HG03039 (cell line): ENCODE data around the gene GRN.
"Not testable (repeated sequence)": the region's sequence is repeated elsewhere in the genome, so short reads cannot be mapped to it uniquely, and the experiment has no call there.

Source experiments
- ATAC-seq: cut with Tn5 transposase; IDR thresholded peaks from one replicate; pipeline ENCODE4 v1.9.1; 2021; ENCODE audit warnings: mild to moderate bottlenecking, moderate library complexity; ENCODE audit not compliant: unreplicated experiment

Gene GRN

DNA sequence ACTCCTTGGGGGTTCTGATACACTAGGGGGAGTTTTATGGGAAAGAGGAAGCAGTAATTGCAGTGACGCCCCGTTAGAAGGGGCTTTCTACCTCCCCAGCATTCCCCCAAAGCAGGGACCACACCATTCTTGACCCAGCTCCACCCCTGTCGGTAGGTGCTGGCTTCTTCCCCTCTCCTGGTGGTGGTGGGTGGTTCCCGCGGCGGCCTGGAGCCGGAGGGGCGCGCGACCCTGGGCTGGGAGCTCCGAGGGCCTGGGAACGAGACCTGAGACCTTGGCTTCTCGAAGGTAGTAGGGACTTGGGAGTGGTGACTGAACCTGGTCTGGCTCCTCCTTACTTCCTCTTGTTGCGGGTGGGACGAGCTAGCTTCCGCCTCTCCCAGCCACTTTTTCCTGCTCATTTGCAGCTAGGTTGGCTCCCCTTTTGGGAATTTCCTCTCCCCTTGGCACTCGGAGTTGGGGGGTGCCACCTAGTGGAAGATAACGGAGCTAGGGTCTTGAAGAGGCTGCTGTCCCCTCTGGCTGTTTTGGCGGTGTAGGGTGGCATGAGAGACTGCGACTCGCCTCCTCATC lies 438 bp downstream of the GRN start:
- no peak for ATAC-seq

DNA sequence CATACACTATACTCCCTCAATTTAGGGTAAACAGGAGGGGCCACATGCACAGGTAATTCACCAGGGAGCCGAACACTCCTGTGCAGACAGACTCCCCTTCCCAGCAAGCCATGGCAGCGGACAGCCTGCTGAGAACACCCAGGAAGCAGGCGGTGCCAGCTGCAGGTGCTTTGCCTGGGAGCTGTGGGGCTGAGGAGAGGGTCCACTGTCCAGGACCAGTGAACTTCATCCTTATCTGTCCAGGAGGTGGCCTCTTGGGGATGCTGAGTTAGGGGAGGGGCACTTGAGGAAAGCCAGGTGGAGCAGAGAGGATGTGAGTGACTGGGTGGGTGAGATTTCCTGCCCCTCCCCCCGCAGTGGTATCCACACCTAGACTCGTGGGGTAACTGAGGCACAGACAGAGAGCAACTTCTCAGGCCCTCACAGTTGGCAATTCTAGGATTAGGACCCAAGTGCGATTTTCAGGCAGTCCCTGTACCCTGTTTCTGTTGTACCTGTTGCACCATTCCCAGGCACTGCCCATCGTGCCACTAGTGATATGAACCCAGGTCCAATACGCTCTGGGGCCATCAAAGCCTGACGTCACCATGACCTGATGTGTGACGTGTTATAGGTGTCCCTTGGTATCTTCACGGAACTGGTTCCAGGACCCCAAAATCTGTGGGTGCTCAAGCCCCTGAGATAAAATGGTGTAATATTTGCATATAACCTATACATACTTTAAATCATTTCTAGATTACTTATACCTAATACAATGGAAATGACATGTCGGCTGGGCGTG lies 1.2 kb downstream of the GRN start:
- ATAC-seq = no peak

DNA sequence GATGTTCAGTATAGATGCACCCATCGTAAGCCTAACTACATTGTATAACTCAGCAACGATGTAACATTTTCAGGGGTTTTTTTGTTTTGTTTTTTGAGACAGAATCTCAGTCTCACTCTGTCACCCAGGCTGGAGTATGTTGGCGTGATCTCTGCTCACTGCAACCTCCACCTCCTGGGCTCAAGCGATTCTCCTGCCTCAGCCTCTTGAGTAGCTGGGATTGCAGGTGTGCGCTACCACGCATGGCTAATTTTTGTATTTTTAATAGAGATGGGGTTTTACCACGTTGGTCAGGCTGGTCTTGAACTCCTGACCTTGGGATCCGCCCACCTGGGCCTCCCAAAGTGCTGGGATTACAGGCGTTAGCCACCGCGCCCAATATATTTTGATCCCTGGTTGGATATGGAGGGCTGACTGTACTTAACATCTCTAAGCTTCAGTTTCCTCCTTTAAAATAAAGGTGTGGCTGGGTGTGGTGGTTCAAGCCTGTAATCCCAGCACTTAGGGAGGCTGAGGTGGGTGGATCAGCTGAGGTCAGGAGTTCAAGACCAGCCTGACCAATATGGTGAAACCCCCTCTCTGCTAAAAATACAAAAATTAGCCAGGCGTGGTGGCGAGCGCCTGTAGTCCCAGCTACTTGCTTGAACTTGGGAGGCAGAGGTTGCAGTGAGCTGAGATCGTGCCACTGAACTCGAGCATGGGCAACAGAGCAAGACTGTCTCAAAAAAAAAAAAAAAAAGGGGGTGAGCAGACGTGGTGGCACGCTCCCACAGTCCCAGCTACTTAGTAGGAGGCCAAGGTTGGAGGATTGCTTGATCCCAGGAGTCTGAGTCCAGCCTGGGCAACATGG lies 2.3 kb downstream of the GRN start:
- ATAC-seq = not testable (repeated sequence)

DNA sequence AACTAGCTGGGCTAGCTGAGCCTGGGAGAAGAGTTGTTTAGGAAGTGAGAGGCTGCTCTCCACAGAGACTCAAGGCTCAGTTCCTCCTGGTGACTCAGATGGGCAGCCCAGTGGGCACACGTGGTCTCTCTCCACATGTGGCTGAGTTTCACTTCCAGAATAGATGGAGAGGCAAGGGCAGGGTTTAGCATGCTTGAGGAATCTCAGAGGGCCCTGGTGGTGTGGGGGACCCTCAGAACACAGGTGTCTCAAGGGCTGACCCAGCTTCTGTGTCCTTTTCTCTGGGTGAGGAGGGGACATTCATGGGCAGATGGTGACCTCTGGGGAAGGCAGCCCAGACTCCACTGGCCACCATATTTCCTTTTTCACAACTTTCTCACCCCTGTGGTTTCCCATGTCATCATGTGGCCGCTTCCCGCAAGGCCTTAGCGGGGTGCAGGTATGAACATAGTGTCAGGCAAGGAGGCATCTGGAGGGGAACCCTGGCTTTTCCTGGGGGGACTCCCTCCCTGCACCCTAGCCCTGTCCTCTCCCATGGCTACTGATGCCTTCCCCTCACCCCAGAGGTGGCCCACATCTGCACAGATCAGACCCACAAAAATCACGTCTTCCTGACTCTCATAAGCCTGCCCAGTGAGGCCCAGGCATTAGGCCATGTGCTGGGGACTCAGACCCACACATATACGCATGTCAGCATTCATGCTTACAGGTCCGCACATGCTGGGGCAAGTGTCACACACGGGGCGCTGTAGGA lies 3.3 kb downstream of the GRN start:
- no peak for ATAC-seq

DNA sequence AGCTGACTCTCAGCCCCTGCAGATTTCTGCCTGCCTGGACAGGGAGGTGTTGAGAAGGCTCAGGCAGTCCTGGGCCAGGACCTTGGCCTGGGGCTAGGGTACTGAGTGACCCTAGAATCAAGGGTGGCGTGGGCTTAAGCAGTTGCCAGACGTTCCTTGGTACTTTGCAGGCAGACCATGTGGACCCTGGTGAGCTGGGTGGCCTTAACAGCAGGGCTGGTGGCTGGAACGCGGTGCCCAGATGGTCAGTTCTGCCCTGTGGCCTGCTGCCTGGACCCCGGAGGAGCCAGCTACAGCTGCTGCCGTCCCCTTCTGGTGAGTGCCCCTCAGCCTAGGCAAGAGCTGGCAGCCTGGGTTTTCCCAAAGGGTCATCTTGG lies 3.9 kb downstream of the GRN start:
- ATAC-seq = no peak

DNA sequence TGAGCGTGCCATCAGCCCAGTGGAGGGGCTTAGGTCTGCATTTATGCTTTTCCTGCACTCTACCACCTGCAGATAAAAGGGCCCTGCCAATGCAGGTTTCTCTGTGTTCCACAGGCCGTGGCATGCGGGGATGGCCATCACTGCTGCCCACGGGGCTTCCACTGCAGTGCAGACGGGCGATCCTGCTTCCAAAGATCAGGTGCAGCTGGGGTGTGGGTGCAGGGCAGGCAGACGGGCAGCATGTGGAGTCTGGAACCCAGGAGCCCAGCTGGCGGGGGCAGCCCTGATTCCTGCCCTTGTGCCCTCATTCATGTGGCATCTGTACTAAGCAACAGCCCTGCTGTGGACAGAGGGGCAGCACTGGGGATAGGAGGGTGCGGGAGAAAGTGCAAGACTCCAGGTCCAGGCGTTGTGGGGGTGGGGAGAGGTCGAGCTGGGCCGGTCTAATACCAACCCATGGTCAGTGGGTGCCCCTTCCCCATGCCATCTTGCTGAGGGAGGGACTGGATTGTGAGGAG lies 4.5 kb downstream of the GRN start:
- no peak for ATAC-seq

DNA sequence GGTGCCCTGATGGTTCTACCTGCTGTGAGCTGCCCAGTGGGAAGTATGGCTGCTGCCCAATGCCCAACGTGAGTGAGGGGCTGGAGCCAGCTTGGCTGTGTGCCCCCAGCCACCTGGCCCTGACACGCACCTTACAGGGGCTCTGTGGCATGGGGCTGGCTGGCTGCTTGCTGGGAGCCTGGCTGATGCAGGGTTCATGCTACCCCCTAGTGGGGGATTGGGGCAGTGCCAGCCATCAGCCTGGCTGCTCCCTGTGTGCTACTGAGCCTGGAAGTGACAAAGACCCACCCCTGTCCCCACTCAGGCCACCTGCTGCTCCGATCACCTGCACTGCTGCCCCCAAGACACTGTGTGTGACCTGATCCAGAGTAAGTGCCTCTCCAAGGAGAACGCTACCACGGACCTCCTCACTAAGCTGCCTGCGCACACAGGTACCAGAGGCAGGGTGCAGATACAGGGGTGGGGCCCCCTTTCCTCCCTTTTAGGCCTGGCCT lies 5.7 kb downstream of the GRN start:
- no peak for ATAC-seq

DNA sequence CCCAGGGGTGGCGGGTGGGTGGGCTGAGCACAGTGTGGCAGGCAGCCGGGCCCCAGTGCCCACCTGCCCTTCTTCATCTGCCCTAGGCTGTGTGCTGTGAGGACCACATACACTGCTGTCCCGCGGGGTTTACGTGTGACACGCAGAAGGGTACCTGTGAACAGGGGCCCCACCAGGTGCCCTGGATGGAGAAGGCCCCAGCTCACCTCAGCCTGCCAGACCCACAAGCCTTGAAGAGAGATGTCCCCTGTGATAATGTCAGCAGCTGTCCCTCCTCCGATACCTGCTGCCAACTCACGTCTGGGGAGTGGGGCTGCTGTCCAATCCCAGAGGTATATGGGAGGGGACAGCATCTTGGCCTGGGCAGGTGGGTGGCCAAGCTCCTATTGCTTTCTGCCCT lies 6.4 kb downstream of the GRN start:
- ATAC-seq = no peak

DNA sequence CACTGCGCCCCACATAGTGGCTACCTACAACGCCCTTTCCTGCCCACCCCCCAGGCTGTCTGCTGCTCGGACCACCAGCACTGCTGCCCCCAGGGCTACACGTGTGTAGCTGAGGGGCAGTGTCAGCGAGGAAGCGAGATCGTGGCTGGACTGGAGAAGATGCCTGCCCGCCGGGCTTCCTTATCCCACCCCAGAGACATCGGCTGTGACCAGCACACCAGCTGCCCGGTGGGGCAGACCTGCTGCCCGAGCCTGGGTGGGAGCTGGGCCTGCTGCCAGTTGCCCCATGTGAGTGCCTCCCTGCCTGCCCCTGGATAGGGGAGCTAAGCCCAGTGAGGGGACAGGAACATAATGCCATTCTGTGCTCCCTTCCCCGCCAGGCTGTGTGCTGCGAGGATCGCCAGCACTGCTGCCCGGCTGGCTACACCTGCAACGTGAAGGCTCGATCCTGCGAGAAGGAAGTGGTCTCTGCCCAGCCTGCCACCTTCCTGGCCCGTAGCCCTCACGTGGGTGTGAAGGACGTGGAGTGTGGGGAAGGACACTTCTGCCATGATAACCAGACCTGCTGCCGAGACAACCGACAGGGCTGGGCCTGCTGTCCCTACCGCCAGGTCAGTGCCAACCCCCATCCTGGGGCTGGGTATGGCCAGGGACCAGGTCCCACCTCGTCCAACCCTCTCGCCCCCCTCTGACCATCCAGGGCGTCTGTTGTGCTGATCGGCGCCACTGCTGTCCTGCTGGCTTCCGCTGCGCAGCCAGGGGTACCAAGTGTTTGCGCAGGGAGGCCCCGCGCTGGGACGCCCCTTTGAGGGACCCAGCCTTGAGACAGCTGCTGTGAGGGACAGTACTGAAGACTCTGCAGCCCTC lies 7.1 kb downstream of the GRN start:
- ATAC-seq = no peak

DNA sequence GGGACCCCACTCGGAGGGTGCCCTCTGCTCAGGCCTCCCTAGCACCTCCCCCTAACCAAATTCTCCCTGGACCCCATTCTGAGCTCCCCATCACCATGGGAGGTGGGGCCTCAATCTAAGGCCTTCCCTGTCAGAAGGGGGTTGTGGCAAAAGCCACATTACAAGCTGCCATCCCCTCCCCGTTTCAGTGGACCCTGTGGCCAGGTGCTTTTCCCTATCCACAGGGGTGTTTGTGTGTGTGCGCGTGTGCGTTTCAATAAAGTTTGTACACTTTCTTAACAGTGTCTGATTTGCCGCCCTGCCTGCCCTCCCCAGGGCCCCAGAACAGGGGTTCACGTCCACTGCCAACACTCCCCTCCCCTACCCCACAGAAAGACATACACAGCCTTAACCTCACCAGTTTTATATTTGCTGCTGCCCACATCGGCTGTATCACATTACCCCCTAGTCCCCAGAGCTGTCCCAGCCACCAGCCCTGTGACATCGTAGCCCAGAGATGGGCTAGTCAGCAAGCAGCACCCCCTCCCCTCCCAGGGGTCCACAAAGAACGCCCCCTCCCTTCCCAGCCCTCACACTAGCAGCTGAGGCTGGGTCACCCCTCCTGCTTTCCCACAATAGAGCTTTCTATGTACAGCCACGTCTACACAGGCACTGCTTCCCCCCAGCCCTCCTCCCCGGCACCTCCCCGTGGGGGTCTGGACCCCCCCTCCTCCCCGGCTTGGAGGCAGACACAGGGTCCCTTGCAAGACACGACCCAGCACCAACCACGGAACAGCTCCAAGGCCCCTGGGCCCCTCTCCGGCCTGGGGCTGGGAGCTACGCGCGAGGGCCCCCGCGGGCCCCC lies 7.9 kb downstream of the GRN start:
- ATAC-seq = no peak

DNA sequence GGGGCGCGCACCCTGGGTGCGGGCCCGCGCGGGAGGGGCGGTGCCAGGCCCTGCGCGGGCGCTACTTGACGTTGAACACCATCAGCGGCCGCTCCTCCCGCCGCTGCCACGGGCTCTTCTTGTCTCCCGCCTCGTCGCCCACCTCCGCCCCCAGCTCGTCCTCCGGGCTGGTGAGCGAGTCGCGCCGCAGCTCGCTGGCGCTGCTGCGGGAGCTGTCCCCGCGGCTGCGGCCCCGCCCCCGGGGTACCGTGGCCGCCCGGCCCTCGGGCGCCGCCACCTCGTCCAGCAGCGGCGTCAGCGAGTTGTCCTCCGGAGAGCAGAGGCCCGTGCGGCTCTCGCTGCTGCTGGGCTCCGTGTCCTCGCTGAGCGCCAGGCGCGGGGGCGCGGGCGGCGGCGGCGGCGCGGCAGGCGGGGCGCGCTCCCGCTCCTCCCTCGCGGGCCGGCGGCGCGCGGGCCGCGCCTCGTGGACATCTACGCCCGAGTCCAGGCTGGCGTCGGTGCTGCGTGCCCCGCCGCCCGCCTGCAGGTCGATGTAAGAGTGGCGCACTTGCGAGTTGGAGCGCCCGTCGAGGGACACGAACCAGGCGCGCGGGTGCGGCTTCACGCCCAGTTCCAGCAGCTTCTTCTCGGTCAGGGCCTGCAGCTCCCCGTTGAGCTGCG lies 8.7 kb downstream of the GRN start:
- no peak for ATAC-seq

DNA sequence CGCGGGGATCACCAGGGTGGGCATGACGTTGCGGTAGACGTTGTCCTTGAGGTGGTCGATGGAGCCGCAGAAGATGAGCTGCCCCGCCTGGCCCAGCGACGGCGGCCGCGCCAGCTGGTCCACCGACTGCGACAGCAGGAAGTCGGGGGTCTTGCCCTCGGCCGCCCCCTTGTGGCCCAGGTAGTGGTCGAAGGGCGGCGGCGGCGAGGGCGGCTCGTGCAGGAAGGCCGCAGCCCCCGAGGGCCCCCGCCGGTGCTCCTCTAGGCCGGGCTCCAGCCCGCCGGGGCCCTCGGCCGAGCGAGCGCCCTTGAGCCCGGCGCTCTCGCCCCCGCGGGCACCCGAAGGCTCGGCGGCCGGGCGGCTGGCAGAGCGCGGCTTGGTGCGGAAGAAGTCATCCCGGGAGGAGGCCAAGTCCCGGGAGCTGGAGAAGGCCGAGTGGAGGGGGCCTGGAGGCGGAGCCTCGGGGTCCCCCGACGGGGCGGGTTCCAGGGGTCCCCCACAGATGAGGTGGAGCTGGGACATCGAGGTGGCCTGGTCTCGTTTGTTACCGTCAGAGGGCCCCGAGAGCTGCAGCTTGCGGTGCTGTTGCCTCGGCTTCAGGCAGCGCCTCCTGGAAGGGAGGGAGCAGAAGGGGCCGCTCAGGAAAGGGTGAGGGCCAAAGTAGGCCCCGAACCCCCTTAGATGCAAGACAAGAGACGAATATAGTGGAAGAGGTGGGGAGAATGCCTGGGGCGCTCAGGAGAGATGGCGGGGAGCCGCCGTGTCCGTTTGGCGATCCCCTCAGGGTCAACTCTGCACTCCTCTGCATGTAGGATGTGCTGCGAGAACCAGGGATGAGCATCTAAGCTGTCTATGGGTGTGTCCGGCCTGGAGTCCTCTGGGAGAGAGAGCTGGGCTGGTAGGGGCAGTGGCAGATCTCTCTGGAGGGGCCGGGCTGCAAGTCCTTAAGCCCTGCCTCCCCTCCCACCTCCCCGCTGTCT lies 9.8 kb downstream of the GRN start:
- ATAC-seq = no peak

DNA sequence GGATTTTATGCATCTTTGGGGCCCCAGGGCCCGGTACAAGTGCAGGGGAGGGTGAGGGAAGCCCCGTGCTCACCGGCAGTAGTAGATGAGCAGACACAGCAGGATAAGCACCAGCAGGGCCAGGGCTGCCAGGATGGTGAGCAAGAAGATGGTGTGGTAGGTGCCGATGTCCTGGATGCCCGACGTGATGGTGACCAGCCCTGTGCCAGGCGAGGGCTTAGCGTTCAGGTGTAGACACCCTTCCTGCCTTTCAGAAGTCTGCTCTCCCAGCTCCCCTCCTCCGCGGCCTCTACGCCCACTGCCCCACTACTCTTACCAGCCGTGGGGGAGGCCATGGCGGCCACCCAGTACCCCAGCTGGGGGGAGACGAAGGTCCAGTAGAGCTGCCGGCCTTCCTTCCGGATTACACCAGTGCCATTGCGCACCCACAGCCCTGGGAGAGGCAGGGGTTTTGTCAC lies 10.6 kb downstream of the GRN start:
- no peak for ATAC-seq

DNA sequence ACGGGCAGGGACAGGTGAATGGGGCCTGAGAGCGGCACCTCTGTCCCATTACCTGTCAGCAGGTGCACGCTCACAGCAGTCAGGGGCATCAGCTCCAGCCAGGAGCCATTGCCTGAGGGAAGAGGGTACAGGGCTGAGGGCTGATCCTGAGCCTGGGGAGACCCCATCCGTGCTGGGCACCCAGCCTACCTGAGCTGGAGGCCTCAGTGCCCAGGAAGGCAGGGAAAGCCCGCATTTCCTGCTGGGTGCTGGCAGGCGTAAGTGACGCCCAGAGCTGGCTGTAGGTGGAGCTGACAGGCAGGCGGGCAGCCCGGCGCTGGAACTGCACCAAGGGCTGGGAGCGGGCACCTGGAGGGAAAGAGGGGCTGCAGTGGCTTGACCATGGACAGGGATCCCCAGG lies 11.1 kb downstream of the GRN start:
- no peak for ATAC-seq

DNA sequence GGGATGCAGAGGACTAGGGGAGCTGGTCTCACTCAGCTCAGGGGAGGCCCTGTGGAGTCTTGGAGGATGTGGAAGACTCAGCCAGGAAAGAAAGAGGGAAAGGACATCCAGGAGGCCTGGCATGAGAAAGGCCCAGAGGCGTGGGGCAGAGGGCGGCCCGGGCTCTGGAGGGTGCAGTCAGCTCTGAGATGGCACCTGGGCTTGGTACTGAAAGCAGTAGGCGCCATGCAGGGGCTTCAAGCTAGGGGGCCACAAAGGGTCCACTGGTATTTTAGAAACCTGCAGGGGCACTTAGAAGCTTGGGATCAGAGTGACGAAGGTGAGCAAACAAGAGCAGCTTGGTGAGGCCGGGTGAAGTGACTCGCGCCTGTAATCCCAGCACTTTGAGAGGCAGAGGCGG lies 13.0 kb downstream of the GRN start:
- ATAC-seq = no peak

DNA sequence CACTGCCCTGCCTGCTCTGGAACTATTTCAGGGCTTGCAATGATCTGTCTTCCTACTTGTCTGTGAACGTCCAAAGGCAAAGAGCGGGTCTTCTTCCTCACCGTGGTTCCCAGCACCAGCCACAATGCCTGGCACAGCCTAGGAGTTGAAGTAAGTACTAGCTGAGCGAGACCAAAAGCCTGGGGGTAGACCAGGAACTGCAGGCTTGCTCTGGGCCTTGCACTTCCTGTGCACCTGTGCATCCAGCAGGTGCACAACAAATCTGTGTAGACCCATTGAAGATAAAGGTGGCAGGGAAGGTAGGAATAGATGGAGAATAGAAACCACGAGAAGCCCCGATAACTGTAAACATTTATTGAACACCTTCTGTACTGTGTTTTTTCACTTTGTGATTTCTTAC lies 13.9 kb downstream of the GRN start:
- ATAC-seq = no peak

DNA sequence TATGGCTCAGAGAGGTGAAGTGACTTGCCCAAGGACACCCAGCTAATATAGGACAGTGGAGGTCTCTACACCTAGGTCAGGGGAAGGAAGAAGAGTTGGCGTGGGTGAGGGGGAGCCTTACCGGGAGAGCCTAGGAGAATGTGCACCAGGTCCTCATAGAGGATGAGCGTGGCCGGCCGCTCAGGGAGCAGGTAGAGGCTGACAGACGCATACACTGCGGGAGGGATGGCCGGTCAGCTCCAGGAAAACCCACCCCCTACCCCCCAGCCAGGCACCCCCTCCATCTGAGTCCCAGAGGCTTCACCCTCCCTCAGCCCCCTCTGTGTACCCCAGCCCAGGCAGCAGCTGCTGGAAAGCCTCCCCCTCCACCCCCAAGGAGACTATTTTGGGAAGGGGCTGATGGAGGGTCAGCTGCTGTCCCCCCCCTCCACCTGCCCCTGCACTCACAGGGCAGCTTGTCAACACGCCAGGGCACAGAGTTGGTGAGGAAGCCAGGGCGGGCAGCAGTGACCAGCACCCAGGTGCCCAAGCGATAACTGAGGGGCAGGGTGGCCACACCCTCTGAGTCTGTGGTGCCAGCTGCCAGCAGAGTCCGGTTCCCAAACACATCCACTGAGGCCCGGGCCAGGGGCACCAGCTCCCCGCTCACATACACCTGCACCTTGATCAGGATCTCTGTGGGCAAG lies 14.5 kb downstream of the GRN start:
- no peak for ATAC-seq
